Measurements from ENCODE around the gene ATP6AP2. TPM values are rescaled to one million over a fixed set of nuclear protein-coding genes. Genes with fewer than 3 reads are reported as not detected.

Gene ATP6AP2
- total and polyA plus RNA-seq, 9 of the 15 experiments (the other 6 are each of a cell fraction or from before 2014, with no cell fraction given): 23.3 to 131 (median 41.9) TPM

DNA sequence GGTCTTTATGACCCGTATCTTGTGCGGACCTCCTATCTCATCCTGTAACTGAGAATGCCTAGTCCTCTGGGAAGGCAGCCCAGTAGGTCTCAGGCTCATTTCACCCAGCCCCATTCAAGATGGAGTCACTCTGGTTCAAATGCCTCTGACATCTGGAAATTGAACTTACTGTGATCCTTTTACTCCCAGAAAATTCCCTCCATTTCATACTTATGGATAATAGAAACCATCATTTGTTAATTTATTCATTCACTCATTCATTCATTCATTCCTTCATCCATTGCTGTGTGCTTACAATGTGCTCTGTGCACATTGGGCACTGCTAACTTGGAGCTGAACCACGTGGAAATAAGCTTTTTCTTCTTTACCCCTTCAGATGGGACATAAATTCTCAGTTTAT lies 9.2 kb upstream of the ATP6AP2 start (continued):
- TF ChIP-seq, protein P1, sequence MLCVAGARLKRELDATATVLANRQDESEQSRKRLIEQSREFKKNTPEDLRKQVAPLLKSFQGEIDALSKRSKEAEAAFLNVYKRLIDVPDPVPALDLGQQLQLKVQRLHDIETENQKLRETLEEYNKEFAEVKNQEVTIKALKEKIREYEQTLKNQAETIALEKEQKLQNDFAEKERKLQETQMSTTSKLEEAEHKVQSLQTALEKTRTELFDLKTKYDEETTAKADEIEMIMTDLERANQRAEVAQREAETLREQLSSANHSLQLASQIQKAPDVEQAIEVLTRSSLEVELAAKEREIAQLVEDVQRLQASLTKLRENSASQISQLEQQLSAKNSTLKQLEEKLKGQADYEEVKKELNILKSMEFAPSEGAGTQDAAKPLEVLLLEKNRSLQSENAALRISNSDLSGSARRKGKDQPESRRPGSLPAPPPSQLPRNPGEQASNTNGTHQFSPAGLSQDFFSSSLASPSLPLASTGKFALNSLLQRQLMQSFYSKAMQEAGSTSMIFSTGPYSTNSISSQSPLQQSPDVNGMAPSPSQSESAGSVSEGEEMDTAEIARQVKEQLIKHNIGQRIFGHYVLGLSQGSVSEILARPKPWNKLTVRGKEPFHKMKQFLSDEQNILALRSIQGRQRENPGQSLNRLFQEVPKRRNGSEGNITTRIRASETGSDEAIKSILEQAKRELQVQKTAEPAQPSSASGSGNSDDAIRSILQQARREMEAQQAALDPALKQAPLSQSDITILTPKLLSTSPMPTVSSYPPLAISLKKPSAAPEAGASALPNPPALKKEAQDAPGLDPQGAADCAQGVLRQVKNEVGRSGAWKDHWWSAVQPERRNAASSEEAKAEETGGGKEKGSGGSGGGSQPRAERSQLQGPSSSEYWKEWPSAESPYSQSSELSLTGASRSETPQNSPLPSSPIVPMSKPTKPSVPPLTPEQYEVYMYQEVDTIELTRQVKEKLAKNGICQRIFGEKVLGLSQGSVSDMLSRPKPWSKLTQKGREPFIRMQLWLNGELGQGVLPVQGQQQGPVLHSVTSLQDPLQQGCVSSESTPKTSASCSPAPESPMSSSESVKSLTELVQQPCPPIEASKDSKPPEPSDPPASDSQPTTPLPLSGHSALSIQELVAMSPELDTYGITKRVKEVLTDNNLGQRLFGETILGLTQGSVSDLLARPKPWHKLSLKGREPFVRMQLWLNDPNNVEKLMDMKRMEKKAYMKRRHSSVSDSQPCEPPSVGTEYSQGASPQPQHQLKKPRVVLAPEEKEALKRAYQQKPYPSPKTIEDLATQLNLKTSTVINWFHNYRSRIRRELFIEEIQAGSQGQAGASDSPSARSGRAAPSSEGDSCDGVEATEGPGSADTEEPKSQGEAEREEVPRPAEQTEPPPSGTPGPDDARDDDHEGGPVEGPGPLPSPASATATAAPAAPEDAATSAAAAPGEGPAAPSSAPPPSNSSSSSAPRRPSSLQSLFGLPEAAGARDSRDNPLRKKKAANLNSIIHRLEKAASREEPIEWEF (CRISPR knock-in tag; IDR thresholded peaks at IDR 0.05): peak; percentile 98
- TF ChIP-seq SMAD4 (CRISPR knock-in tag; conservative IDR thresholded peaks at IDR 0.05) (peak; percentile 97), SMAD1 (IDR thresholded peaks at IDR 0.05; ENCODE audit: low read depth, low read length, partially characterized antibody) (no peak), POLR2AphosphoS2 (IDR thresholded peaks at IDR 0.05; ENCODE audit: low read length) (no peak), CBX2 (IDR thresholded peaks at IDR 0.05; ENCODE audit: insufficient read depth, low read length, poor library complexity, severe bottlenecking) (no peak), JUND (IDR thresholded peaks at IDR 0.05; ENCODE audit: borderline replicate concordance, low read depth, low read length) (no peak), JUND (tag; IDR thresholded peaks at IDR 0.05; ENCODE audit: borderline replicate concordance, low read depth, low read length) (peak; percentile 77; the same call in 2 of the 3 replicates), ZNF324 (CRISPR knock-in tag; IDR thresholded peaks at IDR 0.05) (peak; percentile 51; the same call in 1 of the 2 replicates), MAZ (CRISPR knock-in tag; conservative IDR thresholded peaks at IDR 0.05 in 1 of 2, IDR thresholded peaks at IDR 0.05 in 1 of 2) (peak in 1 of 2 experiments; percentile 82; a peak in 2 of 4 replicates), ZNF263 (CRISPR knock-in tag; IDR thresholded peaks at IDR 0.05; ENCODE audit: borderline replicate concordance) (no peak), ZSCAN29 (IDR thresholded peaks at IDR 0.05) (no peak), NR3C1 (CRISPR knock-in tag; IDR thresholded peaks at IDR 0.05) (no peak), EGR1 (conservative IDR thresholded peaks at IDR 0.05) (no peak), EZH2 (IDR thresholded peaks at IDR 0.05; ENCODE audit: borderline replicate concordance, low read depth, low read length) (no peak)
- TF ChIP-seq, protein P2, sequence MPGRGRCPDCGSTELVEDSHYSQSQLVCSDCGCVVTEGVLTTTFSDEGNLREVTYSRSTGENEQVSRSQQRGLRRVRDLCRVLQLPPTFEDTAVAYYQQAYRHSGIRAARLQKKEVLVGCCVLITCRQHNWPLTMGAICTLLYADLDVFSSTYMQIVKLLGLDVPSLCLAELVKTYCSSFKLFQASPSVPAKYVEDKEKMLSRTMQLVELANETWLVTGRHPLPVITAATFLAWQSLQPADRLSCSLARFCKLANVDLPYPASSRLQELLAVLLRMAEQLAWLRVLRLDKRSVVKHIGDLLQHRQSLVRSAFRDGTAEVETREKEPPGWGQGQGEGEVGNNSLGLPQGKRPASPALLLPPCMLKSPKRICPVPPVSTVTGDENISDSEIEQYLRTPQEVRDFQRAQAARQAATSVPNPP (IDR thresholded peaks at IDR 0.05; ENCODE audit: borderline replicate concordance, insufficient read depth, insufficient read length): no peak
- TF ChIP-seq, protein P3, sequence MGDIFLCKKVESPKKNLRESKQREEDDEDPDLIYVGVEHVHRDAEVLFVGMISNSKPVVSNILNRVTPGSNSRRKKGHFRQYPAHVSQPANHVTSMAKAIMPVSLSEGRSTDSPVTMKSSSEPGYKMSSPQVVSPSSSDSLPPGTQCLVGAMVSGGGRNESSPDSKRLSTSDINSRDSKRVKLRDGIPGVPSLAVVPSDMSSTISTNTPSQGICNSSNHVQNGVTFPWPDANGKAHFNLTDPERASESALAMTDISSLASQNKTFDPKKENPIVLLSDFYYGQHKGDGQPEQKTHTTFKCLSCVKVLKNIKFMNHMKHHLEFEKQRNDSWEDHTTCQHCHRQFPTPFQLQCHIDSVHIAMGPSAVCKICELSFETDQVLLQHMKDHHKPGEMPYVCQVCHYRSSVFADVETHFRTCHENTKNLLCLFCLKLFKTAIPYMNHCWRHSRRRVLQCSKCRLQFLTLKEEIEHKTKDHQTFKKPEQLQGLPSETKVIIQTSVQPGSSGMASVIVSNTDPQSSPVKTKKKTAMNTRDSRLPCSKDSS (IDR thresholded peaks at IDR 0.05; ENCODE audit: low read depth, partially characterized antibody): no peak
- TF ChIP-seq, protein P4, sequence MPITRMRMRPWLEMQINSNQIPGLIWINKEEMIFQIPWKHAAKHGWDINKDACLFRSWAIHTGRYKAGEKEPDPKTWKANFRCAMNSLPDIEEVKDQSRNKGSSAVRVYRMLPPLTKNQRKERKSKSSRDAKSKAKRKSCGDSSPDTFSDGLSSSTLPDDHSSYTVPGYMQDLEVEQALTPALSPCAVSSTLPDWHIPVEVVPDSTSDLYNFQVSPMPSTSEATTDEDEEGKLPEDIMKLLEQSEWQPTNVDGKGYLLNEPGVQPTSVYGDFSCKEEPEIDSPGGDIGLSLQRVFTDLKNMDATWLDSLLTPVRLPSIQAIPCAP (CRISPR knock-in tag; IDR thresholded peaks at IDR 0.05; ENCODE audit: borderline replicate concordance): no peak
- TF ChIP-seq, protein P5, sequence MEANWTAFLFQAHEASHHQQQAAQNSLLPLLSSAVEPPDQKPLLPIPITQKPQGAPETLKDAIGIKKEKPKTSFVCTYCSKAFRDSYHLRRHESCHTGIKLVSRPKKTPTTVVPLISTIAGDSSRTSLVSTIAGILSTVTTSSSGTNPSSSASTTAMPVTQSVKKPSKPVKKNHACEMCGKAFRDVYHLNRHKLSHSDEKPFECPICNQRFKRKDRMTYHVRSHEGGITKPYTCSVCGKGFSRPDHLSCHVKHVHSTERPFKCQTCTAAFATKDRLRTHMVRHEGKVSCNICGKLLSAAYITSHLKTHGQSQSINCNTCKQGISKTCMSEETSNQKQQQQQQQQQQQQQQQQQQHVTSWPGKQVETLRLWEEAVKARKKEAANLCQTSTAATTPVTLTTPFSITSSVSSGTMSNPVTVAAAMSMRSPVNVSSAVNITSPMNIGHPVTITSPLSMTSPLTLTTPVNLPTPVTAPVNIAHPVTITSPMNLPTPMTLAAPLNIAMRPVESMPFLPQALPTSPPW (CRISPR knock-in tag; IDR thresholded peaks at IDR 0.05): peak; percentile 48; the same call in 1 of the 2 replicates
